ACC112 (cell line): ENCODE data around the gene ZNF597.

ENCODE experiments used
- H2AFZ ChIP-seq: fragments of 200-600 bp; sonication (generic); one replicate; pipeline ENCODE4 v1.6.0; 2017; ENCODE audit warnings: antibody characterized with exemption, low read length; ENCODE audit not compliant: unreplicated experiment
- H3K27ac ChIP-seq: fragments of 200-600 bp; sonication (generic); 2 replicates; pipeline ENCODE4 v1.5.1; 2014; ENCODE audit warnings: low read depth, mild to moderate bottlenecking, antibody characterized with exemption, low read length, moderate library complexity
- H3K27me3 ChIP-seq: fragments of 200-600 bp; sonication (generic); 2 replicates; pipeline ENCODE4 v1.6.1; 2014; ENCODE audit warnings: mild to moderate bottlenecking, antibody characterized with exemption, low read length, moderate library complexity, mixed read lengths; ENCODE audit not compliant: insufficient read depth
- H3K36me3 ChIP-seq: fragments of 200-600 bp; sonication (generic); 2 replicates; pipeline ENCODE4 v1.6.1; 2016; ENCODE audit warnings: mild to moderate bottlenecking, antibody characterized with exemption, low read length, moderate library complexity, mixed read lengths; ENCODE audit not compliant: insufficient read depth
- H3K4me1 ChIP-seq: fragments of 200-600 bp; sonication (generic); one replicate; pipeline ENCODE4 v1.6.1; 2016; ENCODE audit warnings: low read length, mixed read lengths; ENCODE audit not compliant: insufficient read depth, unreplicated experiment, control insufficient read depth
- H3K4me3 ChIP-seq: fragments of 200-600 bp; sonication (generic); 2 replicates; pipeline ENCODE4 v1.5.1; 2014; ENCODE audit warnings: mild to moderate bottlenecking, low read depth, low read length
- H3K79me2 ChIP-seq: fragments of 200-600 bp; sonication (generic); one replicate; pipeline ENCODE4 v1.6.0; 2016; ENCODE audit warnings: low read length; ENCODE audit not compliant: control insufficient read depth, unreplicated experiment, insufficient read depth

The ZNF597 gene

GRCh38 chr16:3439637-3440036 lies 3.7 kb downstream of the ZNF597 start:
- Histone ChIP-seq H3K4me3 (no peak overlapping the region), H3K27ac (no peak overlapping the region), H2AFZ (no peak overlapping the region), H3K36me3 (peaks cover 9% of the 10 kb centered on the region), H3K4me1 (peaks cover 3% of the 10 kb centered on the region), H3K27me3 (peaks cover 22% of the 10 kb centered on the region), H3K79me2 (peaks cover 17% of the 10 kb centered on the region)

GRCh38 chr16:3434373-3434772 lies 8.9 kb downstream of the ZNF597 start:
- Histone ChIP-seq H2AFZ (no peak overlapping the region), H3K27ac (no peak overlapping the region), H3K36me3 (no peaks in the 10 kb centered on the region)

GRCh38 chr16:3431779-3432219 lies 11.5 kb downstream of the ZNF597 start:
- Histone ChIP-seq H3K79me2 (no peaks in the 10 kb centered on the region), H3K27ac (no peak overlapping the region), H3K36me3 (no peaks in the 10 kb centered on the region), H2AFZ (no peak overlapping the region), H3K4me1 (no peaks in the 10 kb centered on the region), H3K4me3 (no peak overlapping the region), H3K27me3 (peaks cover 22% of the 10 kb centered on the region)

More at GRCh38 chr16:3434373-3434772, 8.9 kb downstream of the ZNF597 start:
- H3K4me3 ChIP-seq = no peak overlapping the region
- peaks cover 25% of the 10 kb centered on the region for H3K27me3 ChIP-seq
- H3K4me1 ChIP-seq = no peaks in the 10 kb centered on the region
- H3K79me2 ChIP-seq = no peaks in the 10 kb centered on the region

- no peaks in the 10 kb centered on the region for H3K4me1 ChIP-seq
- H3K27me3 ChIP-seq = no peaks in the 10 kb centered on the region
- no peak overlapping the region for H3K27ac ChIP-seq
- H3K36me3 ChIP-seq = peaks cover 2% of the 10 kb centered on the region; the same call in 1 of the 2 replicates
- no peaks in the 10 kb centered on the region for H3K79me2 ChIP-seq
- no peak overlapping the region for H3K4me3 ChIP-seq
- no peak overlapping the region for H2AFZ ChIP-seq
These were observed 29.4 kb downstream of the ZNF597 start for GRCh38 chr16:3413730-3414379.

- H3K36me3 ChIP-seq = peaks cover 52% of the 10 kb centered on the region
- H3K4me3 ChIP-seq = no peak overlapping the region
- no peak overlapping the region for H2AFZ ChIP-seq
- H3K27ac ChIP-seq = no peak overlapping the region
- no peaks in the 10 kb centered on the region for H3K4me1 ChIP-seq
- H3K27me3 ChIP-seq = no peaks in the 10 kb centered on the region
- H3K79me2 ChIP-seq = peaks cover 2% of the 10 kb centered on the region
These were observed 34.6 kb downstream of the ZNF597 start for GRCh38 chr16:3408561-3409197.

GRCh38 chr16:3401719-3402397 lies 41.4 kb downstream of the ZNF597 start:
- peak overlapping the region; percentile 96 for H2AFZ ChIP-seq
- H3K27ac ChIP-seq = peak overlapping the region; percentile 13; the same call in 1 of the 2 replicates
- peaks cover 27% of the 10 kb centered on the region for H3K79me2 ChIP-seq
- peak overlapping the region; percentile 99 for H3K4me3 ChIP-seq
- H3K36me3 ChIP-seq = peaks cover 60% of the 10 kb centered on the region
- H3K4me1 ChIP-seq = peaks cover 2% of the 10 kb centered on the region
- H3K27me3 ChIP-seq = no peaks in the 10 kb centered on the region

GRCh38 chr16:3400779-3401688 lies 42.3 kb downstream of the ZNF597 start, which contains the start of the genes ZNF174 and ZSCAN32:
Gene ZNF174, plus strand, starts transcription at chr16:3401215. Its CDS starts 790 bp downstream, at chr16:3402005.
Gene ZSCAN32, minus strand, starts transcription at chr16:3401004. Its CDS starts 3,447 bp downstream, at chr16:3397557.
- no peaks in the 10 kb centered on the region for H3K27me3 ChIP-seq
- peak within 1 kb of the TSS; percentile 41 for H3K27ac ChIP-seq
- H3K4me3 ChIP-seq = peak within 1 kb of the TSS; percentile 99
- peaks cover 60% of the 10 kb centered on the region for H3K36me3 ChIP-seq
- peaks cover 29% of the 10 kb centered on the region for H3K79me2 ChIP-seq
- peak within 1 kb of the TSS; percentile 98 for H2AFZ ChIP-seq
- peaks cover 2% of the 10 kb centered on the region for H3K4me1 ChIP-seq

- peaks cover 60% of the 10 kb centered on the region for H3K36me3 ChIP-seq
- H3K4me1 ChIP-seq = peaks cover 2% of the 10 kb centered on the region
- peaks cover 29% of the 10 kb centered on the region for H3K79me2 ChIP-seq
- peak overlapping the region; percentile 41 for H3K27ac ChIP-seq
- H3K27me3 ChIP-seq = no peaks in the 10 kb centered on the region
- H3K4me3 ChIP-seq = peak overlapping the region; percentile 99
- H2AFZ ChIP-seq = peak overlapping the region; percentile 98
These were observed 42.9 kb downstream of the ZNF597 start for GRCh38 chr16:3400446-3400778.

GRCh38 chr16:3389663-3390338 lies 53.5 kb downstream of the ZNF597 start:
- Histone ChIP-seq H3K27me3 (no peaks in the 10 kb centered on the region), H3K27ac (no peak overlapping the region), H3K36me3 (peaks cover 75% of the 10 kb centered on the region), H3K79me2 (peaks cover 6% of the 10 kb centered on the region), H3K4me1 (no peaks in the 10 kb centered on the region), H3K4me3 (no peak overlapping the region), H2AFZ (no peak overlapping the region)
